Stimulated activated naive B cell treated with anti-CD40 and anti-IgM and Interleukin-4, amounts not matched to agents 10 μg/mL and 1 μg/mL and 100 μg/mL, for 72 hours (primary cell): ENCODE measurements around the gene MMP14.
"Not testable (repeated sequence)": the region's sequence is repeated elsewhere in the genome, so short reads cannot be mapped to it uniquely, and the experiment has no call there.

Experiments
- ATAC-seq, 2 donors: fragments of 150-1000 bp; cut with Tn5 transposase; replicated peaks; 2 replicates each; pipeline ENCODE4 v1.10.0; 2021; ENCODE audit warnings: moderate library complexity in 1 of 2
- DNase-seq: peaks from one replicate; pipeline ENCODE4 v3.0.0; 2021
- H3K27ac Mint-ChIP-seq: one replicate; pipeline ENCODE4 v1.8.0; 2022; ENCODE audit warnings: mild to moderate bottlenecking, mixed read lengths
- H3K27me3 Mint-ChIP-seq, 2 donors: one replicate each; pipeline ENCODE4 v1.8.0; 2022; ENCODE audit warnings: mixed read lengths in 2 of 2
- H3K36me3 Mint-ChIP-seq, 2 donors: one replicate each; pipeline ENCODE4 v1.8.0; 2022; ENCODE audit warnings: mixed read lengths in 2 of 2, mild to moderate bottlenecking in 1 of 2
- H3K4me1 Mint-ChIP-seq, 2 donors: one replicate each; pipeline ENCODE4 v1.8.0; 2022; ENCODE audit warnings: mixed read lengths in 2 of 2, mild to moderate bottlenecking in 1 of 2
- H3K4me3 Mint-ChIP-seq, 2 donors: one replicate each; pipeline ENCODE4 v1.8.0; 2022; ENCODE audit warnings: mild to moderate bottlenecking in 2 of 2, mixed read lengths in 2 of 2, moderate library complexity in 1 of 2
- H3K9me3 Mint-ChIP-seq, 2 donors: one replicate each; pipeline ENCODE4 v1.8.0; 2022; ENCODE audit warnings: mixed read lengths in 2 of 2, mild to moderate bottlenecking in 1 of 2

MMP14 gene

DNA sequence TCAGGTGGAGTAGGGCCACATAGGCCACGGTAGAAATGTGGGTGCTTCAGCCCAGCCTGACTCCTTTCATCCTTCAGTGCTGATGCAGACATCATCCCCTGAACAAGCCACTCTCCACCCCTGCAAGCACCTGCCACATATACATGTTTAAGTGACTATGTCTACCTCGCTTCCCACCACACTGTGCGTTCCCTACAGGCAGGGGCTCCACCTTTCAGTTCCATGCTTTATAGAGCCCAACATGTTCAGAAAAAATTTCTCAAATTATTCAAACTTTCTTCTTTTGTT lies 32.8 kb upstream of the MMP14 start:
- peaks cover 56 to 65% of the 10 kb centered on the region in 2 donors for H3K4me1 Mint-ChIP-seq
- DNase-seq (no peak), ATAC-seq (peak; percentile 77)
- peaks cover 0 to 3% of the 10 kb centered on the region in 2 donors for H3K9me3 Mint-ChIP-seq
- peak overlapping the region in 1 of 2 donors; percentile 74 for H3K4me3 Mint-ChIP-seq
- H3K27ac Mint-ChIP-seq: peak overlapping the region; percentile 94
- peaks cover 7 to 15% of the 10 kb centered on the region in 2 donors for H3K36me3 Mint-ChIP-seq
- H3K27me3 Mint-ChIP-seq: no peaks in the 10 kb centered on the region

DNA sequence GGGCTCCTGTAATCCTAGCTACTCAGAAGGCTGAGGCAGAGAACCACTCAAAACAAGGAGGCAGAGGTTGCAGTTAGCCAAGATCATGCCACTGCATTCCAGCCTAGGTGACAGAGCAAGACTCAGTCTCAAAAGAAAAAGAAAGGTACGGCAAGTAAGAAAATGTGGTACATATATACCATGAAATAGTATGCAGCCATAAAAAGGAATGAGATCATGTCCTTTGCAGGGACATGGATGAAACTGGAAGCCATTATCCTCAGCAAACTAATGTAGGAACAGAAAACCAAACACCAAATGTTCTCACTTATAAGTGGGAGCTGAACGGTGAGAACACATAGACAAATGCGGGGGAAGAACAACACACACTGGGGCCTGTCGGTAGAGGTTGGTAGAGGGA lies 31.1 kb upstream of the MMP14 start:
- H3K4me3 Mint-ChIP-seq, H3K27ac Mint-ChIP-seq, H3K27me3 Mint-ChIP-seq, H3K36me3 Mint-ChIP-seq, DNase-seq, ATAC-seq, H3K9me3 Mint-ChIP-seq: not testable (repeated sequence)
- peaks cover 48 to 61% of the 10 kb centered on the region in 2 donors for H3K4me1 Mint-ChIP-seq

DNA sequence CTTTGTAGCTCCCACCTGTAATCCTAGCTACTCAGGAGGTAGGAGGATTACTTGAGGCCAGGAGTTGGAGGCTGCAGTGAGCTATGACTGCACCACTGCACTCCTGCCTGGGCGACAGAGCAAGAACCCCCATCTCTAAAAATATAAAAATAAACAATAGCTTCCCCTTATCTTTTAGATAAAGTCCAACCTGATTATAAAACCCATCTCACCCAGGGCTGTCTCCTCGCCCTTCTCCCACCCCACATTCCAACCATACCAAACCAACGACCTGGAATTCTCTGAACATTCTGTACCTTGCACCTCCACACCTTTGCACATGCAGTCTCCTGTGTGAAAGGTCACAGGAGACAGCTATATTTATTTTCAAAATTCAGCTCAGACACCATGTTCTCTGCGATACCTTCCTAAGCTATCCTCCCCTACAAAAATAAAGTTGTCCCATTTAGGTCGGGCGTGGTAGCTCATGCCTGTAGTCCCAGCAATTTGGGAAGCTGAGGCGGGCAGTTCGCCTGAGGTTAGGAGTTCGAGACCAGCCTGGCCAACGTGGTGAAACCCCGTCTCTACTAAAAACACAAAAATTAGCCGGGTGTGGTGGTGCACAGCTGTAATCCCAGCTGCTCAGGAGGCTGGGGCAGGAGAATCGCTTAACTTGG lies 28.8 kb upstream of the MMP14 start:
- Mint-ChIP-seq H3K4me1 (peaks cover 43 to 62% of the 10 kb centered on the region in 2 donors), H3K27ac (peak overlapping the region; percentile 11), H3K27me3 (no peaks in the 10 kb centered on the region), H3K9me3 (peaks cover 0 to under 1% of the 10 kb centered on the region in 2 donors), H3K4me3 (no peak overlapping the region), H3K36me3 (peaks cover 4 to 9% of the 10 kb centered on the region in 2 donors)
- ATAC-seq (no peak), DNase-seq (no peak)

DNA sequence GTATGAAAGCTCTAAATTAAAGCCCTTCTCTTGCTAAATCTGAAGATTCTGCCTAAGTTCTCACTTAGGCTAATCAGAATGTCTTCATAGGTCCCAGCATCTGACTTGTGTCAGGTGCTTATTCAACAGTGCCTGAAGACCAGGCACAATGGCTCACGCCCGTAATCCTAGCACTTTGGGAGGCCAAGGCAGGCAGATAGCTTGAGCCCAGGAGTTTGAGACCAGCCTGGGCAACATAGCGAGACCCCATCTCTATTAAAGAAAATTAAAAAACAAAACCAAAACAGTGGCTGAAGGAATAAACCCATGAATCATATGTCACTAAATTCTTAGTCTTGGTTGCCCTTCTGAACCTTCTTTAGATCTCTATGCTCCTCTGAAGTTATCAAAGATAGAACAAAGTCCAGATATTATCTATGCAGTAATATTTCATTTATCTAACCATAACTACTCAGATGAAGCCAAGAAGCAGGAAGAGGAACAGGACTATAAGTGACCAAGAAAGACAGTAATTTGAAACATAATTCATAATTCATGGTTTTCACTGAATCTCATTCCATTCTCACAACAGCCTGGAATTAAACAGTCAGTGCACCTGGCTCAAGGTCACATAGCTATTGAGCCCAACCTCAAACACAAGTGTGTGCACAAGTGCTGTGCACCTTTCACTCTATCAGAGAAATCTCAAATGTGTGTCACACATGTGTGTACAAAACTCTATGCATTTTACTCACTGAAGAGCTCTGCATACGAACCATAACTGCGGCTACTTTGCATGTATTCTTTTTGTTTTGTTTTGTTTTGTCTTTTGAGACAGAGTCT lies 27.8 kb upstream of the MMP14 start:
- peaks cover 41 to 61% of the 10 kb centered on the region in 2 donors for H3K4me1 Mint-ChIP-seq
- no peak overlapping the region for H3K4me3 Mint-ChIP-seq
- ATAC-seq: no peak
- peaks cover 4 to 8% of the 10 kb centered on the region in 2 donors for H3K36me3 Mint-ChIP-seq
- no peaks in the 10 kb centered on the region for H3K27me3 Mint-ChIP-seq
- no peak for DNase-seq
- H3K27ac Mint-ChIP-seq: peak overlapping the region; percentile 31
- no peaks in the 10 kb centered on the region for H3K9me3 Mint-ChIP-seq

DNA sequence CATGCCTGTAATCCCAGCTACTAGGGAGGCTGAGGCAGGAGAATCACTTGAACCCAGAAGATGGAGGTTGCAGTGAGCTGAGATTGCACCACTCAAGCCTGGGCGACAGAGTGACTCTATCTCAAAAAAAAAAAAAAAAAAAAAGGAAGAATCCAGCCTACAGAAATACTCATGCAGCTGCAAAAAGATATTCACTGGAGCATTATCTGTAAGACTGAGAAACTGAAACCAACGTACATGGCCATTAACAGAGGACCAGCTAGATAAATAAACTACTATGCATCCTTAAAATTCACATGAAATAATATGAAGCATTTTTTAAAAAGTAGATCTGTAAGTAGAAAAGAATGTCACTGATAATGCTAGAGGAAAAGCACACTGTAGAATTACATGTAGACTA lies 24.7 kb upstream of the MMP14 start:
- H3K4me1 Mint-ChIP-seq: peaks cover 43 to 67% of the 10 kb centered on the region in 2 donors
- H3K9me3 Mint-ChIP-seq: no peaks in the 10 kb centered on the region
- peak; percentile 15 to 41 for ATAC-seq
- peak overlapping the region; percentile 37 for H3K27ac Mint-ChIP-seq
- no peak for DNase-seq
- peaks cover 0 to 4% of the 10 kb centered on the region in 2 donors for H3K36me3 Mint-ChIP-seq
- H3K27me3 Mint-ChIP-seq: no peaks in the 10 kb centered on the region
- peak overlapping the region; percentile 44 to 48 for H3K4me3 Mint-ChIP-seq

DNA sequence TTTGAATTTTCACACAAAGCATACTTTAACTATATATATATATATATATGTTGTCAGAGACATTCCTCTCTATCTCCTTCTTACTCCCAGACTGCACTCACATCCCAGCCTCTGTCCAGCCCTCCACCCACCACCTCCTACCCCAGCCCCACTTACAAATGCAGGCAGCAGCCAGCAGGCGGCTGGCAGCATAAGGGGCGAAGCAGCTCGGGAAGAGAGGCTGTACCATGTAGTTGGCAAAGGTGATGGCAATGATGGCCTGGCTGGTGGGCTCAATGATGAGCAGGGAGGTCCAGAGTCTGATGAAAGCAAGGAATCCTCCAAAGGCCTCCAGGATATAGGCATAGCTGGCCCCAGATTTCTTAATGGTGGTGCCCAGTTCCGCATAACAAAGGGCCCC lies 23.6 kb upstream of the MMP14 start:
- Mint-ChIP-seq H3K36me3 (peaks cover 0 to 4% of the 10 kb centered on the region in 2 donors), H3K9me3 (no peaks in the 10 kb centered on the region), H3K27me3 (no peaks in the 10 kb centered on the region), H3K4me3 (peak overlapping the region; percentile 12 to 31), H3K27ac (peak overlapping the region; percentile 89), H3K4me1 (peaks cover 37 to 63% of the 10 kb centered on the region in 2 donors)
- ATAC-seq (no peak), DNase-seq (no peak)

DNA sequence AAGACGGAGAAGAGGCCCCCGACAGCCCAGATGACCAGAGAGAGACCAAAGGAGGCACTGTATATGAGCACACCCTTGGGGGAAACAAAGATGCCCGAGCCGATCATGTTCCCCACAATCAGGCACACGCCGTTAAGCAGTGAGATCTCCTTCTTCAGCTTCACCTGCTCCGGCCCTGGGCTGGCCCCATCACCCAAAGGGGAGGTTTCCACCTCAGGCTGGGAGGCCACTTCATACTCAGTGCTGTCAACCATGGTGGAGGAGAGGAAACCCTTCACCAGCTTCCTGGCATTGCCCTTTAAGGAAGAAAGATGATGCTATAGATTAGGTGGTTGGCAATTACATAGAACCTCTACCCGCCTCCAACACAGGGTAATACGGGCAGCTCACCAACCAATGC lies 23.2 kb upstream of the MMP14 start:
- H3K4me1 Mint-ChIP-seq: peaks cover 36 to 63% of the 10 kb centered on the region in 2 donors
- ATAC-seq (peak; percentile 45 to 48), DNase-seq (no peak)
- peaks cover 0 to 4% of the 10 kb centered on the region in 2 donors for H3K36me3 Mint-ChIP-seq
- H3K27ac Mint-ChIP-seq: peak overlapping the region; percentile 89
- peak overlapping the region; percentile 12 to 31 for H3K4me3 Mint-ChIP-seq
- H3K9me3 Mint-ChIP-seq: no peaks in the 10 kb centered on the region
- H3K27me3 Mint-ChIP-seq: no peaks in the 10 kb centered on the region

DNA sequence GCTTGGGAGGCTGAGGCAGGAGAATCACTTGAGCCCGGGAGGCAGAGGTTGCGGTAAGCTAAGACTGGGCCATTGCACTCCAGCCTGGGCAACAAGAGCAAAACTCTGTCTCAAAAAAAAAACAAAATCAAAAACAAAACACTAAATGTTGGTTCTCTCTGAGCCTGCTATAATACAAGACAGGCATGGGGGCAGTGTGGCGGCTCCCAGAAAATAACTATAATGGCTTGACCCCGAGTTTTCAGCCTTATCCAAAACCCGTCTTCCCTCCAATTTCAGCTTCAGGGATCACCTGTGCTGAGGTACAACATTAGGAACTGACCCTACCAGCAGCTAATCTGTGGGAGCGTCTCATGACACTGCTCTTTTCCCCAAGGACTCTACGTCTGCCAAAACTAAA lies 22.0 kb upstream of the MMP14 start:
- Mint-ChIP-seq H3K27ac (peak overlapping the region; percentile 87), H3K4me3 (peak overlapping the region; percentile 47 to 66), H3K27me3 (no peaks in the 10 kb centered on the region), H3K36me3 (peaks cover 0 to 4% of the 10 kb centered on the region in 2 donors), H3K4me1 (peaks cover 39 to 65% of the 10 kb centered on the region in 2 donors), H3K9me3 (no peaks in the 10 kb centered on the region)
- no peak for ATAC-seq
- DNase-seq: no peak

DNA sequence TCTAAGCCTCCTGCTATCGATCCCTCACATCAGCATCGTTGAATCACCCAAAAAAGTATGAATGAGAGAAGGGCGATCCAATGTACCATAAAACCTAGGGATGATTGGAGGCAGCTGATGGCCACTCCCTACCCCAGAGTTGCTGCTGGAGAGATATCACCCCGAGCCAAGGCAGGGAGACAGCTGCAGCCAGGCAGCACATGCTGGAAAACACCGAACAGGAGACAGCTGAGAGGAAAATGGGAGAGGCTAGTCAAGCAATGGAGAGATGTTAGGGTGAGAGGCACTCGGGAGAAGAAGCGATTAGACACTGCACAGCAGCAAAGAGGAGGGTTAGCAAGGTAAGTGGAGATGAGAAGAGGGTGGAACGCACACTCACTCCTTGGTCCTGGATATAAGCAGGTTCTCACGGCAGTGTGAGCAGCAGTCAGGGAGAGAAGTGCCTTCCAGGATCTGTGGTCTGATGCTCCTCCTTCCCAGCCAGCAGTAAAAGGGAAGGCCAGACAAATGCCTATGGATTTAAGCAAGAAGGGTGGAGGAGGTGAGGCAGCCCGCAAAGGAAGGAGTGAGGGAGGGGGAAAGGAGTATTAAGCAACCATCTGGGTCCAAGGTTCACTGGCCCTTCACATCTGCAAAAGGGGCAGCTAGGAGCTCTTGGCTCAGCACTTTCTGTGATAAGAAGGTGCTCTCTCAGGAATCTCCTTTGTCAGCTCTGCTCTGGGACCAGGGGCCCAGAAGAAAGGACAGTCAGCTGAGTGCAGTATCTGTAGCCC lies 21.3 kb upstream of the MMP14 start, which contains the start of gene SLC7A7:
TSS of gene SLC7A7 (minus strand) at position 495 of the 773 bp plus-strand sequence. CDS start 2,037 bp downstream, outside the sequence.
- Mint-ChIP-seq H3K27ac (peak within 1 kb of the TSS; percentile 87), H3K27me3 (no peaks in the 10 kb centered on the region), H3K9me3 (no peaks in the 10 kb centered on the region), H3K4me3 (peak within 1 kb of the TSS; percentile 47 to 66), H3K4me1 (peaks cover 46 to 72% of the 10 kb centered on the region in 2 donors), H3K36me3 (peaks cover 0 to 4% of the 10 kb centered on the region in 2 donors)
- DNase-seq: no peak
- ATAC-seq: no peak

DNA sequence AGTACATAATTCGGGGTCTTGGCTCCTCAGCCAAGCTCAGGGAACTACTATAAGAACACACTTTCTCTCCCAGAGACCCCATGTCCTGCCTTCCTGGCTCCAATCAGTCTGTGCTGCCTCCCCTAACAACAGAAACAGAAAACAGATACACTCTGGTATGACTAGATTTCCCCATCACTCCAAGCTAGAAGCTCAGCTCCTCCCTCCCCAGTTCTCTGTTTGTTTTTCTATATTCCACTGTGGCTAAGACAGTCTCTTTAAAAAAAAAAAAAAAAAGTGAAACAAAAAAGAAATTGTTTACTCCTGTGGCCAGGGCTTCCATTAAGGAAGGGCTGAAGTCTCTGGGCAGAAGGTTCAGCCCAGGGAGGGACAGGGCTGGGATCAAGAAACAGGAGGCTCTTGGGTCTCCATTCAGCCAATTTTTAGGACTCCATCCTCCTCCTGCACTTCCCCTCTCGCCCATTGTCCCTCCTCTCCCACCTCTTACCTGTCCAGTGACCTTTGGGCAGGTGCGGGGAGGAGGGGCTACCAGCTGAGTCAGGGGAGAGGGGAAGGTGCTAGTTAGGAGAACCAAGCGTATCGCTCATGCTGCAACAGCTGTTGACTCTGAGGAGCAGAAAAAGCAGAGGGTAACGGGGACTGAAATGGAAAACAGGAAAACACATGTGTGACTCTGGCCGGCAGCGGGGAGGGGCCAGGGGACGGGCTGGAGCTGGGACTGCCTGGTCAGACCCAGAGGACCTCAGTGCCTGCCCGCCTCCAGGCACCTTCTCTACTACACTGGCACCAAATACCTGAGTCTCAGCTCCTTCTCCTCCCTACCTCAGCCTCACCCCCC lies 17.0 kb upstream of the MMP14 start:
- ATAC-seq: peak; percentile 28 to 34
- DNase-seq: no peak
- Mint-ChIP-seq H3K4me1 (peaks cover 36 to 71% of the 10 kb centered on the region in 2 donors), H3K36me3 (no peaks in the 10 kb centered on the region), H3K4me3 (peak overlapping the region; percentile 69 to 71), H3K27me3 (no peaks in the 10 kb centered on the region), H3K27ac (peak overlapping the region; percentile 84), H3K9me3 (no peaks in the 10 kb centered on the region)

DNA sequence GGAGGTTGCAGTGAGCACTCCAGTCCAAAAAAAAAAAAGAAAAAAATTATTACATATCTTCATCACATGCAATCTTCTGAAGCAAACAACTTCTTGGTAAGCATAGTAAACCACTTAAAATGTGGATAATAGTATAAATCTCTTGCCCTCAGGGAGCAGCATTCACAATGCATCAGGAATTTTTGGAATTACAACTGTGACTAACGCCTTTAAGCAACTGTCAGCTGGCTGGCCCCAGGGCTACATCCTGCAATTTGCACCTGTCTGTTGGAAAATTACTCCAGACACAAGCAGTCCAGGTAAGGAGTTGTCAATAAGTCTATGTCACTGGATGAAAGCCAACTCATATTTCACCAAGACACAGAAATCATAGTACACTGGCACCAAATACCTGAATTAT lies 15.7 kb upstream of the MMP14 start:
- Mint-ChIP-seq H3K27ac (no peak overlapping the region), H3K27me3 (no peaks in the 10 kb centered on the region), H3K9me3 (no peaks in the 10 kb centered on the region), H3K4me3 (no peak overlapping the region), H3K4me1 (peaks cover 29 to 69% of the 10 kb centered on the region in 2 donors), H3K36me3 (no peaks in the 10 kb centered on the region)
- ATAC-seq (no peak), DNase-seq (no peak)

DNA sequence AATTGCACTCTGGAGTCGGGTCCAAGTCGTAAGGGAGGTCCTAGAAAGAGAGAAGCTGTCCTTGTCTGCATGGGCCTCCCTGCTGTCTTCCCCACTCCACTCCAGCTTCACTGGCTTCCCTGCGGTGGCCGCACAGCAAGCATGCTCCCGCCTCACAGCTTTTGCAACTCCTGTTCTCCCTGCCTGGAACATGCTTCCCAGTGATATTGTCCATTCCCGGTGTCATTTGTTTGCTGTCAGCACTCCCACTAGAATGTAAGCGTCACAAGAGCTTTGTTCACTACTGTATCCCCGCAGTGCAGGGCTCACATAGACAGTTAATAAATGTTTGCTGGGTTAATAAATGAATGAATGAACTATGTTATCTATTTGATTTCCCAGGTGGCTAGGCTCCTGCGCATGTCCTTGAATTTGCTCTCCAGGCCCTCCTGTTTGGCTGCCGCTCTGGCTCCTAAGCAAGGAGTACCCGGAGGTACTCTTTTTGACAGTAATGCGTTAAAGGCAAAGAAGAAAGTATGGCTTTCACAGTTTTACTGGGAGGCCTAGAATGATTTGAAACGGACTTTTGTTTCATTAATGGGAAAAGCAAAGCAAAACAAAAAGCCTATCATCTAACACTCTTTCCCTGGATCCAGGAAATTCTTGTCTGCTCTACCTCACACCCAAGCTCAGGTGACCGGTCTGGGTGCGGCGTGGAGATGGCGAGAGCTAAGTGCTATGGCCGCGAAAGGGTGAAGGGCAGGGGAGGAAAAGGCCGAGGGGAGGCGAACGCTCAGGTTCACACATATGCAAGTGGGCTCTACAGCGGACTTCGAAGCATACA lies 15.0 kb upstream of the MMP14 start:
- ATAC-seq (no peak), DNase-seq (no peak)
- peak overlapping the region; percentile 69 for H3K27ac Mint-ChIP-seq
- H3K4me3 Mint-ChIP-seq: no peak overlapping the region
- no peaks in the 10 kb centered on the region for H3K27me3 Mint-ChIP-seq
- H3K4me1 Mint-ChIP-seq: peaks cover 27 to 67% of the 10 kb centered on the region in 2 donors
- no peaks in the 10 kb centered on the region for H3K9me3 Mint-ChIP-seq
- H3K36me3 Mint-ChIP-seq: no peaks in the 10 kb centered on the region

DNA sequence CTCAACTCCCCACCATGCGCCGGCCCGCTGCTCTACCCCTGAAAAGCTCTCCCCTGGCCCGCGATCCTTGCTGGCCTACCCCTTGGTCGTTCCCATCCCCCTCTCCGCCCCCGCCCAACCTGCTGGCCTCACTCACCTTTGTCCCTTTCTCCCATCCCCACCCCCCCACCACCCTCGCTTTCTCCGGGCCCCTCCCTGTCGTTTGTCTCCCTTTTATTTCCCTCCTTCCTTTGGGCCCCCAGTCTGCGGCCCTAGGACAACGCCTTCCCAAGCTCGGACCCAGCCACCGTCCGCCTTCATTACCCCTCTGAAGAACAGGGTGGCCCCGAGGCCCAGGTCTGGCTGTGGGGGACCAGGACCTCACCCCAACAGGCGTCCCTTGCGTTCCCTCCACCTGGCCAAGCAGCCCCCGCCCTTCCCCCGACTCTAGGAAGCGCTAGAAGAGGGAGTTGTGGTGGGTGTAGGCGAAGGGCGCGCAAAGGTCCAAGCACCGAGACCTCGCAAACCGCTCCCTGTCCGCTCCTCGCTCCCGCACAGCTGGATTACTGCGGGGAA lies 14.3 kb upstream of the MMP14 start:
- ATAC-seq: peak in 1 of 2 donors; percentile 4
- Mint-ChIP-seq H3K27me3 (no peaks in the 10 kb centered on the region), H3K27ac (peak overlapping the region; percentile 69), H3K4me3 (peak overlapping the region; percentile 73 to 85), H3K9me3 (no peaks in the 10 kb centered on the region), H3K36me3 (no peaks in the 10 kb centered on the region), H3K4me1 (peaks cover 27 to 67% of the 10 kb centered on the region in 2 donors)
- DNase-seq: no peak
